HEK293 (cell line): ENCODE measurements around the gene LIME1.

Source experiments
- CTCF ChIA-PET: fragments of 350-600 bp; formaldehyde crosslinking; extraction: SDS; loops from one replicate; lab custom pipeline; 2021; ENCODE audit warnings: antibody characterized with exemption; lab: Yijun Ruan, JAX
- POLR2A ChIA-PET: fragments of 300-600 bp; formaldehyde crosslinking; extraction: SDS; loops from one replicate; lab custom pipeline; 2020; ENCODE audit warnings: antibody characterized with exemption, inconsistent platforms; lab: Yijun Ruan, JAX
- H3K27ac ChIP-seq: fragments of 200-500 bp; sonication (Bioruptor generic); 2 replicates; pipeline ENCODE4 v1.5.1; 2014; ENCODE audit warnings: low read depth, low read length, control low read depth, inconsistent platforms; ENCODE audit errors: extremely low read depth
- H3K36me3 ChIP-seq, 2 experiments: fragments of 200-500 bp in 1 of 2; sonication (Bioruptor generic) in 1 of 2; 1 replicate in 1 of 2; 2 replicates in 1 of 2; pipeline ENCODE4 v1.5.1; 2014 to 2017; ENCODE audit warnings: inconsistent platforms in 2 of 2, low read length in 2 of 2; ENCODE audit not compliant: control insufficient read depth in 2 of 2, insufficient read depth in 1 of 2
- H3K4me1 ChIP-seq: fragments of 200-500 bp; sonication (Bioruptor generic); 2 replicates; pipeline ENCODE4 v1.5.1; 2014; ENCODE audit warnings: mild to moderate bottlenecking, low read length, inconsistent platforms; ENCODE audit not compliant: control insufficient read depth, insufficient read depth
- H3K4me3 ChIP-seq: 2 replicates; pipeline ENCODE4 v1.5.1; 2011; ENCODE audit warnings: low read depth, mild to moderate bottlenecking, control low read depth, low read length, moderate library complexity
- H3K9me3 ChIP-seq: fragments of 200-500 bp; sonication (Bioruptor generic); 2 replicates; pipeline ENCODE4 v1.5.1; 2014; ENCODE audit warnings: low read depth, low read length, inconsistent platforms; ENCODE audit not compliant: control insufficient read depth, insufficient read depth
- EGR2 ChIP-seq: fragments of 450-650 bp; formaldehyde crosslinking; IDR thresholded peaks from 2 replicates; pipeline ENCODE4 v1.5.1; 2016; ENCODE audit warnings: low read depth, missing biosample characterization, missing genetic modification characterization
- GFI1B ChIP-seq: fragments of 450-650 bp; formaldehyde crosslinking; IDR thresholded peaks from 2 replicates; pipeline ENCODE4 v1.5.1; 2016; ENCODE audit warnings: missing biosample characterization, missing genetic modification characterization
- GLIS1 ChIP-seq: fragments of 450-650 bp; formaldehyde crosslinking; IDR thresholded peaks from 2 replicates; pipeline ENCODE4 v1.5.1; 2016; ENCODE audit warnings: missing biosample characterization, missing genetic modification characterization
- GLIS2 ChIP-seq: fragments of 450-650 bp; formaldehyde crosslinking; IDR thresholded peaks from 2 replicates; pipeline ENCODE4 v1.5.1; 2016; ENCODE audit warnings: missing biosample characterization, missing genetic modification characterization
- KLF17 ChIP-seq: fragments of 450-650 bp; formaldehyde crosslinking; IDR thresholded peaks from 2 replicates; pipeline ENCODE4 v1.5.1; 2016; ENCODE audit warnings: missing biosample characterization, missing genetic modification characterization
- PRDM1 ChIP-seq: fragments of 450-650 bp; formaldehyde crosslinking; IDR thresholded peaks from 2 replicates; pipeline ENCODE4; 2016; ENCODE audit warnings: missing biosample characterization, missing genetic modification characterization
- SP3 ChIP-seq: fragments of 450-650 bp; formaldehyde crosslinking; IDR thresholded peaks from 2 replicates; pipeline ENCODE4 v1.5.1; 2016; ENCODE audit warnings: missing biosample characterization, missing genetic modification characterization
- ZIC2 ChIP-seq: fragments of 450-650 bp; formaldehyde crosslinking; IDR thresholded peaks from 2 replicates; pipeline ENCODE4 v1.5.1; 2016; ENCODE audit warnings: missing biosample characterization, missing genetic modification characterization
- ZNF121 ChIP-seq: fragments of 450-650 bp; formaldehyde crosslinking; IDR thresholded peaks from 2 replicates; pipeline ENCODE4 v1.5.1; 2016; ENCODE audit warnings: missing biosample characterization, missing genetic modification characterization
- ZNF138 ChIP-seq: fragments of 450-650 bp; formaldehyde crosslinking; IDR thresholded peaks from 2 replicates; pipeline ENCODE4 v1.5.1; 2016; ENCODE audit warnings: missing biosample characterization, missing genetic modification characterization, borderline replicate concordance
- ZNF175 ChIP-seq: fragments of 450-650 bp; formaldehyde crosslinking; IDR thresholded peaks from 2 replicates; pipeline ENCODE4 v1.5.1; 2016; ENCODE audit warnings: missing biosample characterization, missing genetic modification characterization
- ZNF214 ChIP-seq: fragments of 450-650 bp; formaldehyde crosslinking; IDR thresholded peaks from 2 replicates; pipeline ENCODE4 v1.5.1; 2017; ENCODE audit warnings: missing biosample characterization, mild to moderate bottlenecking, missing genetic modification characterization, borderline replicate concordance
- ZNF223 ChIP-seq: fragments of 450-650 bp; formaldehyde crosslinking; IDR thresholded peaks from 2 replicates; pipeline ENCODE4 v1.5.1; 2016; ENCODE audit warnings: missing biosample characterization, missing genetic modification characterization
- ZNF362 ChIP-seq: fragments of 450-650 bp; formaldehyde crosslinking; IDR thresholded peaks from 2 replicates; pipeline ENCODE4 v1.5.1; 2016; ENCODE audit warnings: missing biosample characterization, missing genetic modification characterization
- ZNF426 ChIP-seq: fragments of 450-650 bp; formaldehyde crosslinking; IDR thresholded peaks from 2 replicates; pipeline ENCODE4 v1.5.1; 2017; ENCODE audit warnings: missing biosample characterization, missing genetic modification characterization, mild to moderate bottlenecking, inconsistent platforms, moderate library complexity
- ZNF529 ChIP-seq: fragments of 450-650 bp; formaldehyde crosslinking; IDR thresholded peaks from 2 replicates; pipeline ENCODE4 v1.5.1; 2017; ENCODE audit warnings: missing genetic modification characterization, missing biosample characterization; ENCODE audit not compliant: insufficient replicate concordance
- ZNF544 ChIP-seq: fragments of 450-650 bp; formaldehyde crosslinking; IDR thresholded peaks from 2 replicates; pipeline ENCODE4 v1.5.0; 2017; ENCODE audit warnings: missing biosample characterization, missing genetic modification characterization
- ZNF560 ChIP-seq: fragments of 450-650 bp; formaldehyde crosslinking; IDR thresholded peaks from 2 replicates; pipeline ENCODE4 v1.5.1; 2017; ENCODE audit warnings: missing biosample characterization, missing genetic modification characterization, borderline replicate concordance
- ZNF596 ChIP-seq: fragments of 450-650 bp; IDR thresholded peaks from 2 replicates; pipeline ENCODE4 v1.5.0; 2018; ENCODE audit warnings: missing biosample characterization, mild to moderate bottlenecking, missing genetic modification characterization, moderate library complexity
- ZNF610 ChIP-seq: fragments of 450-650 bp; formaldehyde crosslinking; IDR thresholded peaks from 2 replicates; pipeline ENCODE4 v1.5.1; 2016; ENCODE audit warnings: missing biosample characterization, missing genetic modification characterization, borderline replicate concordance
- ZSCAN30 ChIP-seq: fragments of 450-650 bp; IDR thresholded peaks from 2 replicates; pipeline ENCODE4 v1.5.1; 2018; ENCODE audit warnings: missing biosample characterization, mild to moderate bottlenecking, missing genetic modification characterization, moderate library complexity
- ZSCAN5A ChIP-seq: fragments of 450-650 bp; formaldehyde crosslinking; IDR thresholded peaks from 2 replicates; pipeline ENCODE4 v1.5.1; 2016; ENCODE audit warnings: missing biosample characterization, missing genetic modification characterization
- TF ChIP-seq, protein P1 (sequence below): fragments of 450-650 bp; formaldehyde crosslinking; optimal IDR thresholded peaks from 2 replicates; pipeline ENCODE3; 2016; ENCODE audit warnings: missing biosample characterization, mild to moderate bottlenecking, missing genetic modification characterization

LIME1 gene

GRCh38 chr20:63701329-63702035, 35.0 kb upstream of the LIME1 start:
- H3K27ac ChIP-seq, result no peak overlapping the region
- H3K4me1 ChIP-seq, result no peaks in the 10 kb centered on the region
- ChIA-PET POLR2A (interaction anchor here (0.6 kb wide), 1 partner anchor 18 kb away, joined by 4 read pairs; no protein-coding TSS in a partner anchor), CTCF (no interaction called here)
- TF ChIP-seq EGR2 (tag by site-specific recombination), result no peak
- peak; percentile 27 for TF ChIP-seq ZIC2
- peak; percentile 98 for TF ChIP-seq GLIS1 (tag by site-specific recombination)
- peak; percentile 41; the same call in 1 of the 2 replicates for TF ChIP-seq GLIS2 (tag by site-specific recombination)
- TF ChIP-seq KLF17, result no peak
- H3K9me3 ChIP-seq, result no peaks in the 10 kb centered on the region
- no peak overlapping the region for H3K4me3 ChIP-seq
- H3K36me3 ChIP-seq, result peaks cover 0 to 46% of the 10 kb centered on the region in 2 experiments; a peak in 1 of 3 replicates

DNA sequence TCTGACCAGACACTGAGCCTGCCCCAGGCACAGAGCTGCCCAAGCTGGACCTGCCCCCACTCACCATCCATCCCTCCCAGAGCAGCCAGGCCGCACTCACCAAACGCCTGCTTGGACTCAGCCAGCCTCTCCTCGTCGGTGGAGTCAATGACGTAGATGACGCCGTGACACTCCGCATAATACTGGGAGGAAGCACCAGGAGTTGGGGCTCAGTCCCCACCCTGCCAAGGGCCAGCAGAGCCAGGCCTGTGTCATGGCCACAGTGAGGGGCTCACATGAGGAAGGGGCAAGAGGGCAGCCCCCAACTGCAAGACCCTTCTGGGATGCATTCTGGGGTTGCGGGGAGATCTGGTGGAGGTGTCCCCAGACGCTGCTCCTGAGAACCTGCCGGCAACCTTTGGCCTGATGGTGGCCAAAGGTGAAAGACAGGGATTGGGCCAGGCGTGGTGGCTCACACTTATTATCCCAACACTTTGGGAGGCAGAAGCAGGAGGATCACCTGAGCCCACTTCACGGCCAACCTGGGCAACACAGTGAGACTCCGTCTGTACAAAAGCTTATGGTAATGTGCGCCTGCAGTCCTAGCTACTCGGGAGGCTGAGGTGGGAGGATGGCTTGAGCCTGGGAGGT, 34.3 kb upstream of the LIME1 start:
- TF ChIP-seq ZNF214 (tag by site-specific recombination) (no peak), SP3 (no peak), ZNF529 (no peak), ZNF121 (tag by site-specific recombination) (0 out of 2 replicates have a peak, but pooled peaks have one; percentile 27), PRDM1 (tag by site-specific recombination) (no peak), ZSCAN30 (tag by site-specific recombination) (no peak), ZNF426 (tag by site-specific recombination) (no peak)
- TF ChIP-seq, protein P1, sequence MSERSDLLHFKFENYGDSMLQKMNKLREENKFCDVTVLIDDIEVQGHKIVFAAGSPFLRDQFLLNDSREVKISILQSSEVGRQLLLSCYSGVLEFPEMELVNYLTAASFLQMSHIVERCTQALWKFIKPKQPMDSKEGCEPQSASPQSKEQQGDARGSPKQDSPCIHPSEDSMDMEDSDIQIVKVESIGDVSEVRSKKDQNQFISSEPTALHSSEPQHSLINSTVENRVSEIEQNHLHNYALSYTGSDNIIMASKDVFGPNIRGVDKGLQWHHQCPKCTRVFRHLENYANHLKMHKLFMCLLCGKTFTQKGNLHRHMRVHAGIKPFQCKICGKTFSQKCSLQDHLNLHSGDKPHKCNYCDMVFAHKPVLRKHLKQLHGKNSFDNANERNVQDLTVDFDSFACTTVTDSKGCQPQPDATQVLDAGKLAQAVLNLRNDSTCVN (tag by site-specific recombination), result no peak
- Histone ChIP-seq H3K9me3 (no peaks in the 10 kb centered on the region), H3K4me1 (no peaks in the 10 kb centered on the region), H3K4me3 (no peak overlapping the region), H3K36me3 (peaks cover 0 to 46% of the 10 kb centered on the region in 2 experiments; a peak in 1 of 3 replicates), H3K27ac (no peak overlapping the region)
- ChIA-PET CTCF (interaction anchor here (1.0 kb wide), 1 partner anchor 271 kb away, joined by 4 read pairs; no protein-coding TSS in a partner anchor), POLR2A (interaction anchor here (0.6 to 1.4 kb wide), 3 partner anchors 19 to 163 kb away, joined by 3 to 6 read pairs (median 4); partner anchors contain the start of gene TPD52L2)

DNA sequence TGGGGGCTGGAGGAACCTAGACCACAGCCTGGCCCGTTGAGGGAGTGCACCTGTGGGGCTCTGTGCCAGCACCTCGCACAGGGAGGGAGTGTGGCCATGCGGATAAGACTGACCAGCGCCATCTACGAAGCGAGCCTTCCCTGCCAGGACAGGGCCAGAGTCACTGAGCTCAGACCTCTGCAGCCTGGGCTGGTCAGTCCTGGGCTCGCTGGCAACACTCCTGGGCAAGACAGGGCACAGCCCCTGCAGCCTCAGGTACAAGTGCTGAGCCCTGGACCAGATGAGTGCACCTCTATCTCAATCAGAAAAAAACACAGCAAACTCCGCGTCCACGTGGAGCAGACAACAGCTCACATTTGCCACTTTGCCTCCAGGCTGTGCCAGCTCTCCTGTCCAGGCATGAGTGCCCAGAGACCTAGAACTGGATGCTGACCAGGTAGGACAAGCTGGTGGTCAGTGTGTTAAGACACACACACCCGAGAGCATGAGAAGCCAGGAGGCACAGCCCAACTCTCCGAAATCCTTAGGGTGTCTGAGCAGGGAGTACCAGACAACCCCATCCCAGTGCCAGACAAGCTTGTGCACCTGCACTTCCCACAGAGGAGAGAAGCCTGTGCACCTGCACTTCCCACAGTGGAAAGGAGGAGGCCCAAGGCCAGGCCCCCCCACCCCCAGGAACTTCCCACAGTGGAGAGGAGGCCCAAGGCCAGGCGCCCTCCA, 33.6 kb upstream of the LIME1 start:
- ChIA-PET CTCF (interaction anchor here (1.0 kb wide), 1 partner anchor 271 kb away, joined by 4 read pairs; no protein-coding TSS in a partner anchor), POLR2A (interaction anchor here (1.2 to 1.4 kb wide), 2 partner anchors 38 to 162 kb away, joined by 3 to 6 read pairs; partner anchors contain the start of gene TPD52L2)
- no peak overlapping the region for H3K27ac ChIP-seq
- TF ChIP-seq ZNF596 (tag by site-specific recombination), result no peak
- no peak for TF ChIP-seq ZNF223 (tag by site-specific recombination)
- no peak for TF ChIP-seq GFI1B (tag by site-specific recombination)
- TF ChIP-seq ZNF138 (tag by site-specific recombination), result no peak
- no peak for TF ChIP-seq ZNF610 (tag by site-specific recombination)
- TF ChIP-seq ZSCAN5A, result no peak
- no peak for TF ChIP-seq ZNF362 (tag by site-specific recombination)
- no peak for TF ChIP-seq ZNF175 (tag by site-specific recombination)
- no peak for TF ChIP-seq GLIS1 (tag by site-specific recombination)
- TF ChIP-seq ZNF560, result no peak
- no peak for TF ChIP-seq ZNF544 (tag by site-specific recombination)

More for the DNA sequence above, 33.6 kb upstream of the LIME1 start:
- Histone ChIP-seq H3K4me3 (no peak overlapping the region), H3K36me3 (peaks cover 0 to 42% of the 10 kb centered on the region in 2 experiments; a peak in 1 of 3 replicates), H3K9me3 (no peaks in the 10 kb centered on the region), H3K4me1 (no peaks in the 10 kb centered on the region)
